GM13977 (cell line): ENCODE results near the gene RHOT2.
A peak's percentile ranks its signal among the peaks of the same experiment; 100 is the strongest.

Experiments
- DNase-seq: peaks from one replicate; pipeline ENCODE4 v3.0.0; 2012; ENCODE audit warnings: low spot score
- CTCF ChIP-seq: IDR thresholded peaks from 2 replicates; pipeline ENCODE4 v1.5.1; 2012; ENCODE audit warnings: mild to moderate bottlenecking, control low read depth; ENCODE audit not compliant: insufficient read depth; ENCODE audit errors: extremely low read depth, missing control alignments
- in situ Hi-C: fragments of 300-500 bp; cut with MboI; formaldehyde crosslinking; loops from one replicate; pipeline ENCODE4 v1.12.0; 2022; ENCODE audit warnings: low sequenced_read_pairs, low pct_unique_long_range_greater_than_20kb, mixed read lengths, inconsistent platforms; ENCODE audit not compliant: unreplicated experiment

RHOT2 gene

GRCh38 chr16:681746-682427, 14.0 kb downstream of the RHOT2 start:
- DNase-seq = no peak
- in situ Hi-C loops = no loop called here
- TF ChIP-seq CTCF = no peak

- in situ Hi-C loops = no loop called here
- no peak for DNase-seq
- no peak for TF ChIP-seq CTCF
Measured at GRCh38 chr16:682493-683395, 14.8 kb downstream of the RHOT2 start.

- DNase-seq = no peak
- in situ Hi-C loops = no loop called here
- TF ChIP-seq CTCF = no peak
Measured at GRCh38 chr16:683396-684070, 15.6 kb downstream of the RHOT2 start.

GRCh38 chr16:684071-684794, 16.3 kb downstream of the RHOT2 start, which contains the start of gene JMJD8:
JMJD8 (minus strand) TSS chr16:684334; CDS start chr16:684319, 15 bp downstream.
- no peak for TF ChIP-seq CTCF
- in situ Hi-C loops = no loop called here
- peak; percentile 99 for DNase-seq

- in situ Hi-C loops = no loop called here
- no peak for TF ChIP-seq CTCF
- DNase-seq = no peak
Measured at GRCh38 chr16:684961-685696, 17.2 kb downstream of the RHOT2 start.
